Fibroblast of the conjunctiva (primary cell): Measurements from ENCODE around the gene SPATA31C2.
A peak's percentile ranks its signal among the peaks of the same experiment; 100 is the strongest.
"Not testable (repeated sequence)": the region's sequence is repeated elsewhere in the genome, so short reads cannot be mapped to it uniquely, and the experiment has no call there.

Experiments
- DNase-seq: peaks from one replicate; pipeline ENCODE4 v3.0.0-alpha.2; 2010; ENCODE audit warnings: low read depth

SPATA31C2 gene

GRCh38 chr9:88123413-88123812 lies 14.9 kb downstream of the SPATA31C2 start:
- DNase-seq = not testable (repeated sequence)

- DNase-seq = not testable (repeated sequence)
These were observed 20.2 kb downstream of the SPATA31C2 start for GRCh38 chr9:88118121-88118520.

- not testable (repeated sequence) for DNase-seq
These were observed 23.2 kb downstream of the SPATA31C2 start for GRCh38 chr9:88114968-88115612.

- DNase-seq = not testable (repeated sequence)
These were observed 23.9 kb downstream of the SPATA31C2 start for GRCh38 chr9:88114283-88114967.

- not testable (repeated sequence) for DNase-seq
These were observed 24.8 kb downstream of the SPATA31C2 start for GRCh38 chr9:88113156-88114130.

- no peak for DNase-seq
These were observed 28.2 kb downstream of the SPATA31C2 start for GRCh38 chr9:88110026-88110425.

GRCh38 chr9:88108779-88109178 lies 29.5 kb downstream of the SPATA31C2 start:
- DNase-seq = no peak

- DNase-seq = peak; percentile 10
These were observed 31.8 kb downstream of the SPATA31C2 start for GRCh38 chr9:88106492-88106891.

GRCh38 chr9:88092797-88093331 lies 45.4 kb downstream of the SPATA31C2 start:
- DNase-seq = no peak

- DNase-seq = no peak
These were observed 48.1 kb downstream of the SPATA31C2 start for GRCh38 chr9:88090151-88090581.

GRCh38 chr9:88087906-88088305 lies 50.4 kb downstream of the SPATA31C2 start:
- DNase-seq = no peak

- DNase-seq = no peak
These were observed 52.8 kb downstream of the SPATA31C2 start for GRCh38 chr9:88085476-88085875.

GRCh38 chr9:88084357-88085183 lies 53.7 kb downstream of the SPATA31C2 start:
- DNase-seq = no peak
